NB4 (cell line): ENCODE data around the gene HS3ST2.

Source experiments
- DNase-seq: peaks from one replicate; pipeline ENCODE4 v3.0.0; 2010; ENCODE audit warnings: low read depth
- H3K4me3 ChIP-seq: one replicate; pipeline ENCODE4 v1.5.1; 2011; ENCODE audit warnings: mild to moderate bottlenecking, low read depth, low read length, moderate library complexity
- CTCF ChIP-seq: IDR thresholded peaks from one replicate; pipeline ENCODE4 v1.5.1; 2012; ENCODE audit warnings: low read depth, low read length
- MYC ChIP-seq: IDR thresholded peaks from 2 replicates; pipeline ENCODE4 v1.6.1; 2011; ENCODE audit warnings: low read depth, low read length
- POLR2A ChIP-seq: IDR thresholded peaks from 2 replicates; pipeline ENCODE4 v1.6.1; 2011; ENCODE audit warnings: mild to moderate bottlenecking; ENCODE audit not compliant: insufficient read length; ENCODE audit errors: extremely low read depth
- TF ChIP-seq, protein P1 (sequence below): IDR thresholded peaks from 2 replicates; pipeline ENCODE4 v1.6.1; 2011; ENCODE audit warnings: low read depth, low read length

The HS3ST2 gene

DNA sequence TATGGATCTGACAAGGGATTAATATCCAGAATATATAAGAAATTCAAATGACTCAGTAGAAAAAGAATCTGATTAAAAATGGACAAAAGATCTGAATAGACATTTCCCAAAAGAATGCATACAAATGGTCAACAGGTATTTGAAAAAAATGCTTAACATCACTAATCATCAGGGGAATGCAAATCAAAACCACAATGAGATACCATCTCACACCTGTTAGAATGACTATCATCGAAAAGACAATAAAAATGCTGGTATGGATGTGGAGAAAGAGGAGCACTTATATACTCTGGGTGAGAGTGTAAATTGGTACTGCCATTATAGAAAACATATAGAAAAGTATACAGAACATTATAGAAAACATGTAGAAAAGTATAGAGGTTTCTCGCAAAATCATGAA, 16.4 kb upstream of the HS3ST2 start:
- no peak overlapping the region for H3K4me3 ChIP-seq
- TF ChIP-seq POLR2A (no peak), MYC (no peak), CTCF (no peak)
- TF ChIP-seq, protein P1, sequence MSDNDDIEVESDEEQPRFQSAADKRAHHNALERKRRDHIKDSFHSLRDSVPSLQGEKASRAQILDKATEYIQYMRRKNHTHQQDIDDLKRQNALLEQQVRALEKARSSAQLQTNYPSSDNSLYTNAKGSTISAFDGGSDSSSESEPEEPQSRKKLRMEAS, result no peak
- no peak for DNase-seq

DNA sequence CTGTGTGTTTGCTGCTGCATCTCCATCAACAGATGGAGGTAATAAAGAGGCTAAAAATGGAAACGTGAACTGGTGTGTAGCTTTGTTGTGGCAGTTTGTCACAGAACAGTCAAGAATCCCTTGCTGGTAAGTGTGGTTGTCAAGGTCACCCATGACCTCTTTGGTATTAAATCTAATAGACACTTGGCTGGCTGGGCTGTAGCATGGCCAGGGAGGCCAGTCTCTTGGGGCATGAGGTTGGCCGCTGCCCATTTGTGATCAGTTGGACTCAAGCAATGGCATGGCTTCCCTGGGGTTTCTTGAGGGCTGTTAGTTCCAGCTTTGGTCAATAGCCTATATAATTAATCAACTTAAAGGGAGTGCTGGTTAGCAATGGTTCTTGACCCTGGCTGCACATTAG, 14.8 kb upstream of the HS3ST2 start:
- TF ChIP-seq MYC (no peak), POLR2A (no peak), CTCF (no peak)
- TF ChIP-seq, protein P1, result no peak
- H3K4me3 ChIP-seq, result no peak overlapping the region
- DNase-seq, result no peak

GRCh38 chr16:22804893-22805292, 9.1 kb upstream of the HS3ST2 start:
- H3K4me3 ChIP-seq, result no peak overlapping the region
- TF ChIP-seq, protein P1, result no peak
- no peak for TF ChIP-seq MYC
- no peak for TF ChIP-seq CTCF
- TF ChIP-seq POLR2A, result no peak
- DNase-seq, result no peak

GRCh38 chr16:22805326-22805725, 8.6 kb upstream of the HS3ST2 start:
- no peak overlapping the region for H3K4me3 ChIP-seq
- TF ChIP-seq CTCF, result no peak
- TF ChIP-seq, protein P1, result no peak
- TF ChIP-seq MYC, result no peak
- TF ChIP-seq POLR2A, result no peak
- DNase-seq, result no peak

- no peak for TF ChIP-seq MYC
- no peak for TF ChIP-seq CTCF
- no peak for TF ChIP-seq POLR2A
- TF ChIP-seq, protein P1, result no peak
- H3K4me3 ChIP-seq, result no peak overlapping the region
- no peak for DNase-seq
Observed at GRCh38 chr16:22806811-22807210, 7.2 kb upstream of the HS3ST2 start.

DNA sequence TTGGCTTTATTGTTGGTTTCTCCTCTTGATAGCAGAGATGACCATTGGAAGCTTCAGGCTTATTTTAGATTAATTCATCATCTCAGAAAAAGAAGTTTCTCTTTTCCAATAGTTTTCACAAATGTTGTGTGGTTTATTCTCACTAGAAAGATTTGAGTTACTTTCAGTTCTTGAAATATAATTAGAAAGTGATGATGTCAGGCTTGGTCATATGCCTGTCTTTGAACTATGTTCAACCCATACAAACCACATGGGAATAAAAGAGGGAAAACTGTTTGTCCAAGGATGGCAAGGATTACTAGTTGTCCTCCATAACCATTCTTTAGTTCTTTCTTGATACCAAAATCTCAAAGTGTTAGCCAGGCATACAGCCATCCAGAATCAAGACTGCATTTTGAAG, 3.7 kb upstream of the HS3ST2 start:
- DNase-seq, result no peak
- TF ChIP-seq MYC (no peak), POLR2A (no peak), CTCF (no peak)
- TF ChIP-seq, protein P1, result no peak
- H3K4me3 ChIP-seq, result no peak overlapping the region
